D721Med (cell line): ENCODE results near the gene ANKRD13C.

Source experiments
- DNase-seq: peaks from one replicate; pipeline ENCODE4 v3.0.0; 2011; ENCODE audit warnings: low spot score; ENCODE audit not compliant: insufficient read length
- FAIRE-seq: peaks from 2 replicates; lab custom pipeline; 2011; peaks lifted over from hg19 to GRCh38; lab: Jason Lieb, UNC
- CTCF ChIP-seq: IDR thresholded peaks from 2 replicates; pipeline ENCODE4 v1.5.1; 2012; ENCODE audit warnings: mild to moderate bottlenecking, control low read depth; ENCODE audit not compliant: insufficient read depth; ENCODE audit errors: missing control alignments

The ANKRD13C gene

GRCh38 chr1:70334436-70334835 lies 20.1 kb downstream of the ANKRD13C start:
- DNase-seq (no peak), FAIRE-seq (no peak)
- TF ChIP-seq CTCF = no peak

DNA sequence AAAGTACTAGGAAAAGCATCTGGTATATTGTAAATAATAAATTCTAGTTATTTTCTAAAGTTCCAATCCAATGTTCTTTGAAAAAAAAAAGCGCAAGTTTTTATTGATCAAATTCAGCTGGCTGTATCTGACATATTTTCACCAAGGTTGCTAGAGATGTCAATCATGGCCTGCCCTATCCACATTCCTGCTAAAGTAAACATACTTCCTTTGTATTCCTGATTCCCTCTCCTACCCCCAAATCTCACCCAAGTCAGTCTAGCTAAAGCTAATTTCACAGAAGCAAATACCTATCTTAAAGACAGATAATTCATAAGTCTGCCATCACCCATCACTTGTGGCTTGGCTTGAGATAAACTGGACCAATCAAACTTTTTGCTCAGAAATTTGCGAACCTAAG lies 21.3 kb downstream of the ANKRD13C start:
- FAIRE-seq = no peak
- TF ChIP-seq CTCF = no peak

GRCh38 chr1:70331962-70332361 lies 22.6 kb downstream of the ANKRD13C start:
- FAIRE-seq (no peak), DNase-seq (no peak)
- no peak for TF ChIP-seq CTCF

More for the DNA sequence above, 21.3 kb downstream of the ANKRD13C start:
- no peak for DNase-seq

DNA sequence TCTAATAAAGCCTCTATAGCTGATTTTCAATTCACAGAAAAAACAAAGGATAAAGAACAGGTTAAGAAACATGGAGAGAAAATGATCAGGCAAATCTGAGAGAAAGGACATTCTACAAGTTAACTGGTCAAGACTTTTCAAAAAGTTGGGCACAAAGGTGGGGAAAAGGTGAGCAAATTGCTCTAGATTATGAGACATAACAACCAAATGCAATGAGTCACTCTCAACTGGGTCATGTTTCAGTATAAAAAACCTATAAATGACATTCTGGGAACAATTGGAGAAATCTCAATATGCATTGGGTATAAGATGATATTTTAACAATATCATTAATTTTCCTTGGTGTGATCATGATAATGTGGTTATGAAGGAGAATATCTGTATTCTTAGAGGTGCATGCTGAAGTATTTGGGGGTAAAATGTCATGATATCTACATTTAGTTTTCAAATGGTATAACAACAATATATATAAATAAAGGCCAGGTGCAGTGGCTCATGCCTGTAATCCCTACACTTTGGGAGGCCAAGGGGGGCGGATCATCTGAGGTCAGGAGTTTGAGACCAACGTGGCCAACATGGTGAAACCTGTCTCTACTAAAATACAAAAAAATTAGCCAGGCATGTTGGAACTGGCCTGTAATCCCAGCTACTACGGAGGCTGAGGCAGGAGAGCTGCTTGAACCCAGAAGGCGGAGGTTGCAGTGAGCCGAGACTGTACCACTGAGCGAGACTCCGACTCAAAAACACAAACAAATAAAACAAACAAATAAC lies 27.0 kb downstream of the ANKRD13C start:
- TF ChIP-seq CTCF = no peak
- FAIRE-seq (no peak), DNase-seq (no peak)

- DNase-seq (no peak), FAIRE-seq (no peak)
- no peak for TF ChIP-seq CTCF
Measured at GRCh38 chr1:70324683-70325082, 29.8 kb downstream of the ANKRD13C start.

GRCh38 chr1:70319750-70320149 lies 34.8 kb downstream of the ANKRD13C start:
- no peak for FAIRE-seq
- no peak for TF ChIP-seq CTCF
- no peak for DNase-seq

DNA sequence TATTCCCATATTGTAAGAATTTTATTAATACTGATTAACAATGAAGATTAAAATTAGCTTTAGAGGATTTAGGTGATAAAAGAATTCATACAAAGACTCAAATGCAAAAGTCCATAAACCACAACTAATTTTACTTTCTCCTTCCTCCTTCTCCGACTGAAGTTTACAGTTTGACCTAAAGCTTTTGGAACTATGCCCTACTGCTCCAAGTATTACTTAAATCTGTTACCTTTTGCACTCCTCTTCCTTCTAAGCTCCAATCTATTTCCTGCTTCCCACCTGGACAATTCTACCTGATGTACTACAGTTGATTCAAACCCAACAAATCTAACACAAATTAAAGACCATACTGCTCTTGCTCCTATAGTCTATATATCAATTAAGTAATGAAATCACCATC lies 36.3 kb downstream of the ANKRD13C start:
- no peak for TF ChIP-seq CTCF
- DNase-seq (no peak), FAIRE-seq (no peak)
